ENCODE data around the gene MARCHF9.

MARCHF9 gene

GRCh38 chr12:57765698-57766463 lies 11.0 kb downstream of the MARCHF9 start:
- TF ChIP-seq CTCF (IDR thresholded peaks at IDR 0.05; ENCODE audit: borderline replicate concordance, control extremely low read depth, extremely low read depth, insufficient read depth, missing control alignments), result no peak
- in situ Hi-C loops (cut with MboI; ENCODE audit: low sequenced_read_pairs, unreplicated experiment), result no loop called here
- no peak for DNase-seq (ENCODE audit: low spot score)

- TF ChIP-seq CTCF (IDR thresholded peaks at IDR 0.05; ENCODE audit: borderline replicate concordance, control extremely low read depth, extremely low read depth, insufficient read depth, missing control alignments), result no peak
- no peak for DNase-seq (ENCODE audit: low spot score)
- in situ Hi-C loops (cut with MboI; ENCODE audit: low sequenced_read_pairs, unreplicated experiment), result no loop called here
These were observed 11.8 kb downstream of the MARCHF9 start, which contains the start of gene CYP27B1 for GRCh38 chr12:57766464-57767304. TSS of gene CYP27B1 (minus strand) at chr12:57767078. CDS start at chr12:57767041, 37 bp downstream.

DNA sequence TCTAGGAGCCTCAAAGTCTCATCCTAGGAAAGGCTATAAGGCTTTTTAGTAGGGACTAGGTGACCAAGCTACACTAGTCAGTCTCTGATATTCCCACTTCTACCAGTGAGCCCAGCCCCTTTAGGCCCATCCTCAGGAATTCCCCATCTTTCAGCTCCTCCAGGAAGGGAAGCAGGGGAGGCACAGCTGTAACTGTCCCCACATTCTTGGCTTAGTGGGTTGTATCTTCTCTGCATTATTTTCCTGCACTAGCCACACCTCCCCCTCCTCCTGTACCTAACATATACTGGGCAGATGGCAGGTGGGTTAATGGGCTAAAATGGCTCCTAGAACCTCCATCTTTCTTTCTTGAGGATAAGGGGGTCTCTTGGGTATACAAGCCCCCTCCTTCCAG lies 12.4 kb downstream of the MARCHF9 start:
- no peak for DNase-seq (ENCODE audit: low spot score)
- no peak for TF ChIP-seq CTCF (IDR thresholded peaks at IDR 0.05; ENCODE audit: borderline replicate concordance, control extremely low read depth, extremely low read depth, insufficient read depth, missing control alignments)
- in situ Hi-C loops (cut with MboI; ENCODE audit: low sequenced_read_pairs, unreplicated experiment), result no loop called here

- TF ChIP-seq CTCF (IDR thresholded peaks at IDR 0.05; ENCODE audit: borderline replicate concordance, control extremely low read depth, extremely low read depth, insufficient read depth, missing control alignments), result no peak
- DNase-seq (ENCODE audit: low spot score), result no peak
- in situ Hi-C loops (cut with MboI; ENCODE audit: low sequenced_read_pairs, unreplicated experiment), result no loop called here
These were observed 13.0 kb downstream of the MARCHF9 start for GRCh38 chr12:57767876-57768275.

- TF ChIP-seq CTCF (IDR thresholded peaks at IDR 0.05; ENCODE audit: borderline replicate concordance, control extremely low read depth, extremely low read depth, insufficient read depth, missing control alignments), result no peak
- no peak for DNase-seq (ENCODE audit: low spot score)
- in situ Hi-C loops (cut with MboI; ENCODE audit: low sequenced_read_pairs, unreplicated experiment), result no loop called here
These were observed 14.7 kb downstream of the MARCHF9 start for GRCh38 chr12:57769594-57769993.

DNA sequence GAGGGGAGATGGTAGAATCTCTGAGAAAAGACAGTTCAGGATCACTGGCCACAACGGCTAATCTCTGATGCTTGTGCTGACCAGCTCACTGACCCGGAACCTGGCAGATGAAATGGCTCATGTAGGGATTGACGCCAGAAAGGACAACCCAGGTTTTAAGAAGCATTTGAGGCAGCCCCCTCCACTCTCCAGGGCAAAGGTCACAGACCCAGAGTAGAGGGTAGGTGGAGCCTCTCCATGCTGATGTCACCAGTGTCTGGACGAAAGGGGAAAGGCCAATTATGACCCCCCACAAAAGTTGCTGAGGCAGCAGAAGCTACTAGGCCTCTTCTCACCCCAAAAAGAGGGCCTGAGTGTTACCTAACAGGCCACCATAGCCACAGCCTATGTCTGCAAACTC lies 15.8 kb downstream of the MARCHF9 start:
- TF ChIP-seq CTCF (IDR thresholded peaks at IDR 0.05; ENCODE audit: borderline replicate concordance, control extremely low read depth, extremely low read depth, insufficient read depth, missing control alignments), result no peak
- in situ Hi-C loops (cut with MboI; ENCODE audit: low sequenced_read_pairs, unreplicated experiment), result no loop called here
- DNase-seq (ENCODE audit: low spot score), result no peak

Measured in GM13976 (cell line).